ENCODE results near the gene HNRNPR. TPM values are rescaled to one million over a fixed set of nuclear protein-coding genes. Genes with fewer than 3 reads are reported as not detected.
"Not testable (repeated sequence)": the region's sequence is repeated elsewhere in the genome, so short reads cannot be mapped to it uniquely, and the experiment has no call there.

HNRNPR gene
- 89.1 and 92.1 TPM in 2 replicates for total RNA-seq (2014; rRNA removed; shearing (Covaris generic); ENCODE audit: low replicate concordance)

GRCh38 chr1:23344111-23344986 lies at the start of gene HNRNPR:
HNRNPR (minus strand) TSS chr1:23344284; CDS start chr1:23341008, 3,276 bp downstream.
- DNase-seq (ENCODE audit: low read depth), result peak; percentile 99
- in situ Hi-C loops (cut with HindIII; ENCODE audit: low pct_unique_long_range_greater_than_20kb, low sequenced_read_pairs), result no loop called here

- in situ Hi-C loops (cut with HindIII; ENCODE audit: low pct_unique_long_range_greater_than_20kb, low sequenced_read_pairs), result no loop called here
- peak; percentile 89 for DNase-seq (ENCODE audit: low read depth)
These were observed 49.6 kb upstream of the HNRNPR start for GRCh38 chr1:23393706-23394105.

GRCh38 chr1:23392125-23392855 lies 48.2 kb upstream of the HNRNPR start:
- in situ Hi-C loops (cut with HindIII; ENCODE audit: low pct_unique_long_range_greater_than_20kb, low sequenced_read_pairs), result no loop called here

GRCh38 chr1:23389837-23390321 lies 45.8 kb upstream of the HNRNPR start:
- in situ Hi-C loops (cut with HindIII; ENCODE audit: low pct_unique_long_range_greater_than_20kb, low sequenced_read_pairs), result no loop called here
- no peak for DNase-seq (ENCODE audit: low read depth)

More at GRCh38 chr1:23392125-23392855, 48.2 kb upstream of the HNRNPR start:
- no peak for DNase-seq (ENCODE audit: low read depth)

DNA sequence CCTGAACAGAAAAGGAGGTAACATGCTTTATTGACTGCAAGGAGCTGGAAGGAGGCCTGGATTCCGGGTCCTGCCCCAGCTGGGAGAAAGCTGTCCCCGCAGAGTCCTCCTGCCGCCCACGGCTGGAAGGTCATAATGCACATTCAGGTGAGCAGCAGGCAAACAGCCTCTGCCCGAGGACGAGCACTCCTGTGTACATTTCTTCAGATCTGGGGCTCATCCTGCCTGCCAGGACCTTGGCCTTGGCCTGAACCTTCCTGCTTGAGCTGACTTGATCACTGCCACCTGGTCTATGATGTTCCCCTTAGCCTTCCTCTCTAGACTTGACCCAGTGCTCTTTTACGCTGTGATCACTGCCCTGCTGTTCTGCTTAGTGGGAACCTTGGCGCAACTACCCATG lies 43.4 kb upstream of the HNRNPR start:
- in situ Hi-C loops (cut with HindIII; ENCODE audit: low pct_unique_long_range_greater_than_20kb, low sequenced_read_pairs), result no loop called here
- no peak for DNase-seq (ENCODE audit: low read depth)

DNA sequence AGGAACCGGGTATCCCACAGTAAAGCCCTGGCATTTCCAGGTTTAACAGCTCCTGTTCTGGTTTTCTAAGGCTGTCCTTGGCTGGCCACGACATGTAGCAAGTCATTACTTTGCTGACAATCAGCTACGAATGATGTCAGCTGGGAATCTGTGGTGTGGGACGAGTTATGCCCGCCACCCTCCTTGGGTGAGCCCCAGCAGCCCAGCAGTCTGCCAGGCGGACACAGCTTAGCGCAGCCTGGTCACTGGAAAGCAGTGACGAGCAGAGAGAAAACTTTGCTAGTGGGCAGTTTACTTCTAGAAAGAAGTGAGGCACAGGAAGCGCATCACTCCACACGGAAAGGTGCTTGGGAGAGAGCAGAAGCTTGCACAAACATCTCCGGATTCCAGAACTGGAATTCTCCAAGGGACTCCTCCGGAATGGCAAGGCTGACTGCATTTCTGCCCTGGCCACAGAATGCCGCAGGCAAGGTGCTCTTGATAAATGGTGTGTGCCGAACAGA lies 41.1 kb upstream of the HNRNPR start:
- in situ Hi-C loops (cut with HindIII; ENCODE audit: low pct_unique_long_range_greater_than_20kb, low sequenced_read_pairs), result no loop called here
- DNase-seq (ENCODE audit: low read depth), result peak; percentile 71

DNA sequence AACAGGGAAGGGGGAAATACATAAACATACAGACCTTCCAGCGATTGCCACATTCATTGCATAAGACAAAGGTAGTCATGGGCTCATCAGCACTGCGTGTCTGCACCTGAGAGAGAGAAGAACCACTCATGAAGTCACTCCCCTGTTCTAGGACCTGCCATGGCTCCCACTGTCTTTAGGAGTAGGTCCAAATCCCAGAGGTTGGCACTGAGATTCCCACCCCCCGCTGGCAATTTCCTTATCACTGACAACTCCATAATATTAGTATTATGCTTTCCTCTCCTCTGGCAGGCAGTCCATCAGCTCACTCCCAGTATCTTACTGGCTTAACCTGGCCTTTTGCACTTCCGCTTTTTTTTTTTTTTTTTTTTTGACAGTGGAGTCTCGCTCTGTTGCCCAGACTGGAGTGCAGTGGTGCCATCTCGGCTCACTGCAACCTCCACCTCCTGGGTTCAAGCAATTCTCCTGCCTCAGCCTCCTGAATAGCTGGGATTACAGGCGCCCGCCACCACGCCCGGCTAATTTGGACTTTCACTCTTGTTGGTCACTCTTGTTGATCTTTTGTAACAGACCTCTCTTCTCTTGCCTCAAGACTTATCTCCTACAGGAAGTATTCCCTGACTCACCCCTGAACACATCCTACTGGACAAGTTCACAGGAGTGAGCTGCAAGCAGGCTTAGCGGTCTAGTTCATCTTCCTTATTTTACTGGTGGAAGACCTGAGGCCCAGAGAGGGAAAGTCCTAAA lies 40.4 kb upstream of the HNRNPR start:
- peak; percentile 76 for DNase-seq (ENCODE audit: low read depth)
- in situ Hi-C loops (cut with HindIII; ENCODE audit: low pct_unique_long_range_greater_than_20kb, low sequenced_read_pairs), result no loop called here

DNA sequence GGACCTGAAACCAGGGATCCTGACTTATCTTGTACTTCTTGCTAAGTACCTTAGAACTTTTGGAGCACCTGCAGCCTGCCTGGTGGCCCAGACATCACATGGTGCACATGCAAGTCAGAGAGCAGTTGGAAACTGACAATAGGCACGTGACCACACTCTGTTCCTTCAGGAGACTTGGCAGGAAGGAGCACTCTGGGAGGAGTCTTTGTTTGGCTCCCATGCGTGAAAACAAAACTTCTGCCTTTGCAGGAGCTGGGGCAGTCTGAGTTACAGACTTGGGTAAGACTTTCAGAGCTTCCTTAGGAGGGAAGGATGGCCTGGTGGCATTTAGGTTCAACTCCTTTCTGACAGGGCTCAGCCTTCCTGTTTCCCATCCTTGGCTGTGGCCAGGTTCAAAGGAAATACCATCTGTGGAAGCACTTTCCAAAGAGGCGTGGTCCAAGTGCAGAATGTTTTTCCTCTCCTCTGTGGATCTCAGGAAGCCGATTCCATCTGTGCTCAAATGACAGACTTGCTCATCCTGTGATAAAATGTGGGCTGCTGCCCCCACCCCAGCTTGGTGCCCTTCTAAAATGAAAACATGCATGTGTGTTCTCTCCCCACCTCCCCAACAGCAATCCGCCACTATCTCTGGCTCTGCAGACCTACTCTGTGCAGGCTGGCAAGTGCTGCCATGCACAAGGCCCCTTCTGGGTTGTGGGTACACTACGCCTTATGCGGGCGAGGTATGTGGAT lies 39.7 kb upstream of the HNRNPR start:
- in situ Hi-C loops (cut with HindIII; ENCODE audit: low pct_unique_long_range_greater_than_20kb, low sequenced_read_pairs), result no loop called here
- no peak for DNase-seq (ENCODE audit: low read depth)

DNA sequence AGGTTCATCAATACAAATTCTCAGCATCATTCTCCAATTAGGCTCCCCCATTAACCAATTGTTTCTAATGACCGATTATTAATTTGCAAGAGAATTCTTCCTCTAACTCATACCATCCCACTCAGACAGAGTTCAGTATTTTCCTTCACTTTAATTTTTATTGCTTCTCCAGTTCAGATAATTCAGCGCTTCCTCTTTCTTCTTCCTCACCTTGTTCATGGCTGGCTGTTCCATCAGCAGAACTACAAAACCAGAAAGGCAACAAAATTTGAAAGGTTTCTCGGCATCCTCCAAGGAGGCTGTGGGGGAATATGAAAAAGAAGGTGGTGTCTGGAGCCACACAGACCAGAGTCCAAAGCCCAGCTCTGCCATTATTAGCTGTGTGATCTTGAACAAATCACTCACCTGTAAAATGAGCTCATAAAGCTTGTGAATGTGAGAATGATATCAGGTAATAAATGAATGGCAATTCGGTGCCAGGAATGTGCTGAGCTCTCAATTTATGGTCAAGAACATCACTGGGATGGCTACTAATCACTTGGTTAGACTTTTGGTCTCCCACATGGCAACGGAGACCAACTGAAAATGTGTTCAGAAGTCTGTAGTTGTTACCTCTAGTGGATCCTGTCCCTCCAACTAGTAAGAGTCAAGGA lies 37.3 kb upstream of the HNRNPR start:
- in situ Hi-C loops (cut with HindIII; ENCODE audit: low pct_unique_long_range_greater_than_20kb, low sequenced_read_pairs), result no loop called here
- no peak for DNase-seq (ENCODE audit: low read depth)

- DNase-seq (ENCODE audit: low read depth), result no peak
- in situ Hi-C loops (cut with HindIII; ENCODE audit: low pct_unique_long_range_greater_than_20kb, low sequenced_read_pairs), result no loop called here
These were observed 36.6 kb upstream of the HNRNPR start for GRCh38 chr1:23380719-23381118.

DNA sequence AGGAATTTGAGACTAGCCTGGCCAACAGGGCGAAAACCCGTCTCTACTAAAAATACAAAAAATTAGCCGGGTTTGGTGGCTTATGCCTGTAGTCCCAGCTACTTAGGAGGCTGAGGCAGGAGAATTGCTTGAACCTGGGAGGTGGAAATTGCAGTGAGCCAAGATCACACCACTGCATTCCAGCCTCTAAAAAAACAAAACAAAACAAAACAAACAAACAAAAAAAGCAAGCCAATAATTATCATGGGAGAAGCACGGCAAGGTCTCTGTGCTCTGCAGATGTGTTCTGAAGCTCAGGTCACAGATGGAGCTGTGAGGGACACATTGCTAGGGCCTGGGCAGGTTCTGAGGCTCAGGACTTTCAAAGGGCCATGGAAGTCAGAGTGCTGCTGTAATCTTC lies 36.2 kb upstream of the HNRNPR start:
- DNase-seq (ENCODE audit: low read depth); in situ Hi-C loops (cut with HindIII; ENCODE audit: low pct_unique_long_range_greater_than_20kb, low sequenced_read_pairs): not testable (repeated sequence)

GRCh38 chr1:23376890-23377811 lies 33.1 kb upstream of the HNRNPR start:
- in situ Hi-C loops (cut with HindIII; ENCODE audit: low pct_unique_long_range_greater_than_20kb, low sequenced_read_pairs), result no loop called here
- peak; percentile 94 for DNase-seq (ENCODE audit: low read depth)

DNA sequence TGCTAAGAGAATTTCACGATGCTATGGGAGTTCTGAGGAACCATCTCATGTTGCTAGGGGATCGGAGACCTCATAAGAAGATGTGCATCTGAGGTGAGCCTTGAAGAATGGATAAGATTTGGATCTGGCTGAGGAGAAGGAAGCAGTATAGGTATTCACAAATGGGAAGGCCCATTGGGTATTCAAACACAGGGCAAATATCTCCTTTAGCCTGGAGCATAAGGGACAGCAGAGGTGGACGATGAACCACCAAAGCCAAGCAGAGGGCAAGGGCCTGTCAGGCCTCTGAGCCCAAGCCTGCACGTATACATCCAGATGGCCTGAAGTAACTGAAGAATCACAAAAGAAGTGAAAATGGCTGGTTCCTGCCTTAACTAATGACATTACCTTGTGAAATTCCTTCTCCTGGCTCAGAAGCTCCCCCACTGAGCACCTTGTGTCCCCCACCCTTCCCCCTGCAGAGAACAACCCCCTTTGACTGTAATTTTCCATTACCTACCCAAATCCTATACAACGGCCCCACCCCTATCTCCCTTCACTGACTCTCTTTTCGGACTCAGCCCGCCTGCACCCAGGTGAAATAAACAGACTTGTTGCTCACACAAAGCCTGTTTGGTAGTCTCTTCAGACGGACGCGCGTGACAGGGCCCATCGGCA lies 30.1 kb upstream of the HNRNPR start:
- in situ Hi-C loops (cut with HindIII; ENCODE audit: low pct_unique_long_range_greater_than_20kb, low sequenced_read_pairs); DNase-seq (ENCODE audit: low read depth): not testable (repeated sequence)

DNA sequence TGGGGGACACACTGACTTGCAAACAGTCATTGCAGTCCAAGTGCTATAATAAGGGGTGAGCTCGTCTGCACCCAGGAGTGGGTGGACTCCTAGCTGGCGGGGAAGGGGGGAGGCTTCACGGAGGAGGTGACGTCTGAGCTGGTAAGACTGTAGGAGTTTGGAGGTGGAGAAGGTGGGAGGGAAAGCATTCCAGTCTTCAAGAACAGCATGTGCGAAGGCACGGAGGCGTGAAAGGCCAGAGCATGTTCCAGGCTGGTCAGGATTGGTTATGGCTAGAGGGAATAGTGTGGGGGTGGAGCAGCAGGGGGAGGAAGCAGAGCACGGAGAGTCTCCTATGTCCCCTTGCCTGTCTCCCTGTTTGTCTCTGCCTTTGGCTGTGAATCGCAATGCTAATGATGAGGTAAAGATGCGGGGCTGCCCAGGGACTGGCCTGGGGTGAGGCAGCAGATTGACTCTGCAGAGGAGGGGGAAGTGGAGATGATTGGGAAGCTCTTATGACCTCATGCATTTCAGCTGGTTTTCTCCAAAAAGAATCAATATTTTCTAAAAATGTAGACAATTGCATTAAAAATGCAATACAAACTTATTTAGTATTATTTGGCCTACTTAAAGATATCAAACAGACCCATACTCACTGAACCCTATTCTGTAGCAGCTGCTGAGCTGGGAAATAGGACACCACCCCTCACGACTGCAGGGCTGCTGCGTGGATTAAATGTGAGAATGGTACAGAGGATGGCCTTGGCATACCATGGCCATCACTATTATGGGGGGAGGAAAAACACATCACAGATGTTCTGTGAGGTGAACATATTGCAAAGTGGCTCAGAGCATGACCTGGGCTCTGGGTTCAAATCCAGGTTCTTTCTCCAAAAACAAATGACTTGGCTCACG lies 28.1 kb upstream of the HNRNPR start:
- in situ Hi-C loops (cut with HindIII; ENCODE audit: low pct_unique_long_range_greater_than_20kb, low sequenced_read_pairs), result no loop called here
- DNase-seq (ENCODE audit: low read depth), result peak; percentile 57
